IMR-90 (cell line): ENCODE results near the gene DVL3. TPM values are rescaled to one million over a fixed set of nuclear protein-coding genes. Genes with fewer than 3 reads are reported as not detected.
A peak's percentile ranks its signal among the peaks of the same experiment; 100 is the strongest.

ENCODE experiments used
- ATAC-seq: fragments of 200-7000 bp; cut with Tn5 transposase; 2 replicates; pipeline ENCODE4 v1.9.1; 2020; ENCODE audit warnings: low read depth, mild to moderate bottlenecking, moderate library complexity
- BruUV-seq: library from RNA; stranded (reverse); fragments of 400-500 nt; replicated peaks from 2 replicates; lab custom pipeline; 2021; lab: Mats Ljungman, UMichigan
- CTCF ChIA-PET: fragments of 300-600 bp; formaldehyde crosslinking; extraction: SDS; loops from one replicate; lab custom pipeline; 2021; ENCODE audit warnings: antibody characterized with exemption; lab: Yijun Ruan, JAX
- POLR2A ChIA-PET: fragments of 300-600 bp; sonication (Branson Sonifier 250); formaldehyde crosslinking; loops from one replicate; lab custom pipeline; 2022; ENCODE audit warnings: antibody characterized with exemption; ENCODE audit not compliant: unreplicated experiment; lab: Charles Lee
- DNase-seq: peaks from one replicate; pipeline ENCODE4 v3.0.0; 2013
- H2AFZ ChIP-seq: replicated peaks from 2 replicates; pipeline ENCODE3; 2013; ENCODE audit warnings: low read length, mild to moderate bottlenecking; ENCODE audit not compliant: poor library complexity
- H2AK5ac ChIP-seq: 2 replicates; pipeline ENCODE4 v1.6.1; 2013; ENCODE audit warnings: low read depth, low read length, inconsistent platforms
- H2AK9ac ChIP-seq: replicated peaks from 2 replicates; pipeline ENCODE3; 2013; ENCODE audit warnings: mild to moderate bottlenecking, low read depth, low read length, moderate library complexity; ENCODE audit not compliant: poor library complexity
- H2BK120ac ChIP-seq: 2 replicates; pipeline ENCODE4 v1.6.1; 2013; ENCODE audit warnings: low read depth, low read length, inconsistent platforms
- H2BK15ac ChIP-seq: 3 replicates; pipeline ENCODE4 v1.6.1; 2013; ENCODE audit warnings: low read depth, low read length, inconsistent platforms
- H2BK20ac ChIP-seq: 2 replicates; pipeline ENCODE4 v1.6.1; 2013; ENCODE audit warnings: low read depth, mild to moderate bottlenecking, inconsistent platforms, low read length, moderate library complexity
- H2BK5ac ChIP-seq: 2 replicates; pipeline ENCODE4 v1.6.1; 2013; ENCODE audit warnings: mild to moderate bottlenecking, low read depth, low read length, inconsistent platforms; ENCODE audit not compliant: poor library complexity, severe bottlenecking
- H3K14ac ChIP-seq: replicated peaks from 2 replicates; pipeline ENCODE4 v1.6.1; 2013; ENCODE audit warnings: low read depth, low read length, inconsistent platforms
- H3K18ac ChIP-seq: 2 replicates; pipeline ENCODE4 v1.6.1; 2013; ENCODE audit warnings: low read depth, low read length, control low read depth
- H3K23ac ChIP-seq: 2 replicates; pipeline ENCODE4 v1.6.1; 2013; ENCODE audit warnings: low read depth, low read length, inconsistent platforms
- H3K27ac ChIP-seq: 2 replicates; pipeline ENCODE4 v1.5.1; 2013; ENCODE audit warnings: mild to moderate bottlenecking, control low read depth, low read length; ENCODE audit not compliant: insufficient read depth
- H3K27me3 ChIP-seq: 2 replicates; pipeline ENCODE4 v1.6.1; 2013; ENCODE audit warnings: low read length; ENCODE audit not compliant: control insufficient read depth, insufficient read depth
- H3K36me3 ChIP-seq: 2 replicates; pipeline ENCODE4 v1.6.1; 2013; ENCODE audit warnings: low read length, mixed read lengths; ENCODE audit not compliant: control insufficient read depth, insufficient read depth
- H3K4ac ChIP-seq: 2 replicates; pipeline ENCODE4 v1.6.1; 2013; ENCODE audit warnings: low read depth, low read length, inconsistent platforms
- H3K4me1 ChIP-seq: 2 replicates; pipeline ENCODE4 v1.6.1; 2013; ENCODE audit warnings: low read length, mixed read lengths; ENCODE audit not compliant: control insufficient read depth, insufficient read depth
- H3K4me2 ChIP-seq: 2 replicates; pipeline ENCODE4 v1.6.1; 2013; ENCODE audit warnings: low read depth, mild to moderate bottlenecking, control low read depth, low read length, moderate library complexity
- H3K4me3 ChIP-seq: 2 replicates; pipeline ENCODE4 v1.5.1; 2013; ENCODE audit warnings: low read depth, mild to moderate bottlenecking, control low read depth, low read length, moderate library complexity; ENCODE audit not compliant: insufficient read depth
- H3K56ac ChIP-seq: 2 replicates; pipeline ENCODE4 v1.6.1; 2013; ENCODE audit warnings: low read length, inconsistent platforms; ENCODE audit not compliant: insufficient read depth; ENCODE audit errors: extremely low read depth
- H3K79me1 ChIP-seq, 2 experiments: 2 replicates each; pipeline ENCODE4 v1.6.1; 2013; ENCODE audit warnings: low read length in 2 of 2, inconsistent platforms in 1 of 2, low read depth in 1 of 2
- H3K9ac ChIP-seq: 2 replicates; pipeline ENCODE4 v1.6.1; 2013; ENCODE audit warnings: low read depth, low read length, control low read depth
- H3K9me1 ChIP-seq: 2 replicates; pipeline ENCODE4 v1.6.1; 2013; ENCODE audit warnings: low read length, inconsistent platforms; ENCODE audit not compliant: insufficient read depth
- H3K9me3 ChIP-seq: 2 replicates; pipeline ENCODE4 v1.6.1; 2013; ENCODE audit warnings: low read length; ENCODE audit not compliant: control insufficient read depth, insufficient read depth
- H4K20me1 ChIP-seq: 2 replicates; pipeline ENCODE4 v1.6.1; 2013; ENCODE audit warnings: low read length, inconsistent platforms; ENCODE audit not compliant: insufficient read depth
- H4K5ac ChIP-seq: 2 replicates; pipeline ENCODE4 v1.6.1; 2013; ENCODE audit warnings: mild to moderate bottlenecking, low read depth, low read length, control low read depth
- H4K8ac ChIP-seq, 2 experiments: 2 replicates each; pipeline ENCODE4 v1.6.1; 2013; ENCODE audit warnings: low read depth in 2 of 2, low read length in 2 of 2, control low read depth in 1 of 2, inconsistent platforms in 1 of 2
- H4K91ac ChIP-seq: 2 replicates; pipeline ENCODE4 v1.6.1; 2013; ENCODE audit warnings: low read depth, low read length, inconsistent platforms; ENCODE audit not compliant: insufficient read depth
- CEBPB ChIP-seq: IDR thresholded peaks from 2 replicates; pipeline ENCODE4 v1.6.1; 2012; ENCODE audit warnings: low read depth, low read length, improper control_type of control experiment
- CHD1 ChIP-seq: IDR thresholded peaks from 2 replicates; pipeline ENCODE4 v1.6.1; 2012; ENCODE audit warnings: low read depth, low read length, improper control_type of control experiment
- MAFK ChIP-seq: IDR thresholded peaks from 2 replicates; pipeline ENCODE4 v1.6.1; 2012; ENCODE audit warnings: low read depth, low read length, improper control_type of control experiment
- RAD21 ChIP-seq: IDR thresholded peaks from 2 replicates; pipeline ENCODE4 v1.6.1; 2012; ENCODE audit warnings: low read length, improper control_type of control experiment
- RCOR1 ChIP-seq: IDR thresholded peaks from 2 replicates; pipeline ENCODE4 v1.6.1; 2012; ENCODE audit warnings: mild to moderate bottlenecking, low read length, improper control_type of control experiment; ENCODE audit not compliant: insufficient replicate concordance
- WGBS, 2 experiments: methylation state at CpG; one replicate each; pipeline versions ENCODE4 v1.1.5 to v1.1.7; 2013; ENCODE audit warnings: missing lambda C conversion rate in 2 of 2; ENCODE audit not compliant: insufficient read length in 1 of 2; ENCODE audit errors: extremely low coverage in 2 of 2; 5-methylcytosine and 5-hydroxymethylcytosine counted together
- dilution Hi-C: fragments of 300-500 bp; cut with HindIII; formaldehyde crosslinking; loops from one replicate; pipeline ENCODE4 v1.14.3; 2018; ENCODE audit warnings: low sequenced_read_pairs; ENCODE audit not compliant: unreplicated experiment
- in situ Hi-C: fragments of 300-500 bp; cut with MboI; formaldehyde crosslinking; loops from 3 replicates; pipeline ENCODE4 v1.14.3; 2019; ENCODE audit warnings: low sequenced_read_pairs, inconsistent platforms, mixed read lengths
- intact Hi-C: fragments of 100-400 bp; cut with micrococcal nuclease; formaldehyde crosslinking; loops from 2 replicates; pipeline ENCODE4 v1.10.0; 2022
- polyA plus RNA-seq, 3 experiments: library from polyadenylated mRNA; depleted of rRNA; stranded (reverse); fragments of >200 nt; gene quantifications; 2 replicates each; pipeline ENCODE4 v1.2.3, GENCODE V29; 2012; ENCODE audit warnings: low replicate concordance in 1 of 3
- total RNA-seq: library from RNA; depleted of rRNA; stranded (reverse); fragments of >200 nt; gene quantifications from 2 replicates; pipeline ENCODE4 v1.2.3, GENCODE V29; 2012
- TF ChIP-seq, protein P1 (sequence below): conservative IDR thresholded peaks from 2 replicates; pipeline ENCODE4 v1.5.1; 2012; ENCODE audit warnings: mild to moderate bottlenecking, low read depth, low read length, improper control_type of control experiment
- TF ChIP-seq, protein P2 (sequence below): fragments of 150-350 bp; IDR thresholded peaks from 2 replicates; pipeline ENCODE4 v1.6.1; 2016; ENCODE audit warnings: low read depth, mild to moderate bottlenecking, low read length, moderate library complexity, borderline replicate concordance

DVL3 gene
- total and polyA plus RNA-seq, 2 of the 4 experiments (the other 2 are of a cell fraction): 23.3 to 40.4 TPM

DNA sequence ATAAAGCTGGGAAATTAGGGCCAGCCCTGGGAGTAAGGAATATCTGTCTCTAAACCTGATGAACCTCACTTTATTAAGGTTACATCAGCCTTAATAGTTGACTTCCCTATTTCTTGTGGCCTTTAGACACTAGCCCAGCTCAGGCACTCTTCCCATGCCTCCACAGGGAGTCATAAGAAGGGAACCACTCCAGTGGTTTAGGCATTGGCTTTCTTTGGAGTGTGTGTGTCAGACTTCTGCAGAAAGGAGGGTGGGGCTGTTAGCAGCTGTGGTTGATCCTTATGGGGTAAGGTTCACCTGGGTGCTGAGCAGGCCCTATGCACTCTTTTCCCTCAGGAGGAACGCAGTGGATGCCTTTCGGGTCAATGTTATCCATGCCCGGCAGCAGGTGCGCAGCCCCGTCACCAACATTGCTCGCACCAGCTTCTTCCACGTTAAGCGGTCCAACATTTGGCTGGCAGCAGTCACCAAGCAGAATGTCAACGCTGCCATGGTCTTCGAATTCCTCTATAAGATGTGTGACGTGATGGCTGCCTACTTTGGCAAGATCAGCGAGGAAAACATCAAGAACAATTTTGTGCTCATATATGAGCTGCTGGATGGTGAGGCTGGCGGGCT is 23.5 kb downstream of the DVL3 start:
- Histone ChIP-seq H2AFZ (no peak overlapping the region), H3K9me1 (peaks cover 22% of the 10 kb centered on the region), H3K4me2 (no peak overlapping the region), H2BK5ac (no peak overlapping the region), H2BK120ac (no peak overlapping the region), H4K5ac (no peak overlapping the region), H4K20me1 (peaks cover 53% of the 10 kb centered on the region), H3K14ac (no peak overlapping the region), H3K9ac (no peak overlapping the region), H2AK5ac (no peak overlapping the region), H3K18ac (no peak overlapping the region), H3K9me3 (no peaks in the 10 kb centered on the region), H3K4me3 (no peak overlapping the region), H3K79me1 (peaks cover 36 to 67% of the 10 kb centered on the region in 2 experiments), H3K27ac (no peak overlapping the region), H4K8ac (no peak overlapping the region), H3K27me3 (no peaks in the 10 kb centered on the region), H4K91ac (no peak overlapping the region), H2BK20ac (no peak overlapping the region), H3K4me1 (peaks cover 10% of the 10 kb centered on the region), H3K23ac (0 out of 2 replicates have a peak overlapping the region, but pooled peaks have one; percentile 0), H2AK9ac (no peak overlapping the region), H2BK15ac (no peak overlapping the region), H3K4ac (no peak overlapping the region), H3K56ac (no peak overlapping the region), H3K36me3 (peaks cover 64% of the 10 kb centered on the region)
- DNase-seq (peak; percentile 36), ATAC-seq (no peak)
- no TSS peak for BruUV-seq
- ChIA-PET POLR2A (no interaction called here), CTCF (interaction anchor here (0.7 to 1.4 kb wide), 2 partner anchors 71 to 193 kb away, joined by 3 to 4 read pairs; partner anchors contain the start of gene EEF1AKMT4)
- intact Hi-C loops (loop anchor here (5.0 kb wide), 1 partner anchor 281 kb away; no protein-coding TSS in a partner anchor), in situ Hi-C loops (no loop called here), dilution Hi-C loops (no loop called here)
- no peak for TF ChIP-seq RAD21
- TF ChIP-seq RCOR1: no peak
- TF ChIP-seq, protein P1, sequence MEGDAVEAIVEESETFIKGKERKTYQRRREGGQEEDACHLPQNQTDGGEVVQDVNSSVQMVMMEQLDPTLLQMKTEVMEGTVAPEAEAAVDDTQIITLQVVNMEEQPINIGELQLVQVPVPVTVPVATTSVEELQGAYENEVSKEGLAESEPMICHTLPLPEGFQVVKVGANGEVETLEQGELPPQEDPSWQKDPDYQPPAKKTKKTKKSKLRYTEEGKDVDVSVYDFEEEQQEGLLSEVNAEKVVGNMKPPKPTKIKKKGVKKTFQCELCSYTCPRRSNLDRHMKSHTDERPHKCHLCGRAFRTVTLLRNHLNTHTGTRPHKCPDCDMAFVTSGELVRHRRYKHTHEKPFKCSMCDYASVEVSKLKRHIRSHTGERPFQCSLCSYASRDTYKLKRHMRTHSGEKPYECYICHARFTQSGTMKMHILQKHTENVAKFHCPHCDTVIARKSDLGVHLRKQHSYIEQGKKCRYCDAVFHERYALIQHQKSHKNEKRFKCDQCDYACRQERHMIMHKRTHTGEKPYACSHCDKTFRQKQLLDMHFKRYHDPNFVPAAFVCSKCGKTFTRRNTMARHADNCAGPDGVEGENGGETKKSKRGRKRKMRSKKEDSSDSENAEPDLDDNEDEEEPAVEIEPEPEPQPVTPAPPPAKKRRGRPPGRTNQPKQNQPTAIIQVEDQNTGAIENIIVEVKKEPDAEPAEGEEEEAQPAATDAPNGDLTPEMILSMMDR: no peak
- TF ChIP-seq, protein P2, sequence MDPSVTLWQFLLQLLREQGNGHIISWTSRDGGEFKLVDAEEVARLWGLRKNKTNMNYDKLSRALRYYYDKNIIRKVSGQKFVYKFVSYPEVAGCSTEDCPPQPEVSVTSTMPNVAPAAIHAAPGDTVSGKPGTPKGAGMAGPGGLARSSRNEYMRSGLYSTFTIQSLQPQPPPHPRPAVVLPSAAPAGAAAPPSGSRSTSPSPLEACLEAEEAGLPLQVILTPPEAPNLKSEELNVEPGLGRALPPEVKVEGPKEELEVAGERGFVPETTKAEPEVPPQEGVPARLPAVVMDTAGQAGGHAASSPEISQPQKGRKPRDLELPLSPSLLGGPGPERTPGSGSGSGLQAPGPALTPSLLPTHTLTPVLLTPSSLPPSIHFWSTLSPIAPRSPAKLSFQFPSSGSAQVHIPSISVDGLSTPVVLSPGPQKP: no peak
- TF ChIP-seq CHD1: no peak
- no peak for TF ChIP-seq CEBPB
- no peak for TF ChIP-seq MAFK
- 94% methylated on average over 13 of the region's 13 CpGs; no CpG with 5 or more reads in 1 of the 2 experiments for WGBS, 2 experiments
